HepG2 (cell line): ENCODE measurements around the gene PHOSPHO2.

ENCODE experiments used
- CREM ChIP-seq, 2 experiments: sonication (generic) in 1 of 2; formaldehyde crosslinking in 1 of 2; IDR thresholded peaks; 2 replicates each; pipeline versions ENCODE4 v1.4.0 to v1.6.1; 2016 to 2020; ENCODE audit warnings: antibody characterized with exemption in 1 of 2, mild to moderate bottlenecking in 1 of 2, missing genetic modification reagents in 1 of 2
- TF ChIP-seq, protein P1 (sequence below): sonication (generic); formaldehyde crosslinking; IDR thresholded peaks from 2 replicates; pipeline ENCODE4 v1.4.0; 2020; ENCODE audit warnings: missing genetic modification reagents, mild to moderate bottlenecking, borderline replicate concordance
- TF ChIP-seq, protein P2 (sequence below): sonication (generic); formaldehyde crosslinking; IDR thresholded peaks from 2 replicates; pipeline ENCODE4 v1.5.0; 2020; ENCODE audit warnings: mild to moderate bottlenecking, missing genetic modification reagents, moderate library complexity
- TF ChIP-seq, protein P3 (sequence below): sonication (generic); formaldehyde crosslinking; IDR thresholded peaks from 2 replicates; pipeline ENCODE4 v1.4.0; 2020; ENCODE audit warnings: missing genetic modification reagents, borderline replicate concordance
- TF ChIP-seq, protein P4 (sequence below): sonication (generic); formaldehyde crosslinking; conservative IDR thresholded peaks from 2 replicates; pipeline ENCODE4 v1.4.0; 2020; ENCODE audit warnings: missing genetic modification reagents

DNA sequence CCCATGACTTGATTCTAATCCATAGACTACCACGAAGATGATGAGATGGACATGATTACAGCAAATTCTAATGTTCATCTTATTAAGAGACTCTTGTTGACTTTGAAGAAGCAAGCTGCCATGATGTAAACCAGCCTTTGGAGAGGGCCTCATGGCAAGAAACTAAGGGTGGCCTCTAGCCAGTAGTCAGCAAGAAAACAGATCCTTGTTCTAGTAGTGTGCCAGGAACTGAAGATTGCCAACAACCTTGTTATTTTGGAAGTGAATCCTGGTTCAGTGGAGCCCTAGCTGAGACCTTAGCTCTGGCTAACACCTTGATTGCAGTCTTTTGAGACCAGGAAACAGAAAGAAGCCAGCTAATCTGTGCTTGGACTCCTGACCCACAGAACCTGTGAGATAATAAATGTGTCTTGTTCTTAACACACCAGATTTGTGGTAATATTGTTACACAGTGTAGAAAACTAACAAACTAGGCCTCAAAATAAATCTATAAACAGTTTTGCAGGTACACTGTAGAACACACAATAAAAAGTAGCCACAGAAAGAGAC is 10.0 kb downstream of the PHOSPHO2 start:
- TF ChIP-seq, protein P1, sequence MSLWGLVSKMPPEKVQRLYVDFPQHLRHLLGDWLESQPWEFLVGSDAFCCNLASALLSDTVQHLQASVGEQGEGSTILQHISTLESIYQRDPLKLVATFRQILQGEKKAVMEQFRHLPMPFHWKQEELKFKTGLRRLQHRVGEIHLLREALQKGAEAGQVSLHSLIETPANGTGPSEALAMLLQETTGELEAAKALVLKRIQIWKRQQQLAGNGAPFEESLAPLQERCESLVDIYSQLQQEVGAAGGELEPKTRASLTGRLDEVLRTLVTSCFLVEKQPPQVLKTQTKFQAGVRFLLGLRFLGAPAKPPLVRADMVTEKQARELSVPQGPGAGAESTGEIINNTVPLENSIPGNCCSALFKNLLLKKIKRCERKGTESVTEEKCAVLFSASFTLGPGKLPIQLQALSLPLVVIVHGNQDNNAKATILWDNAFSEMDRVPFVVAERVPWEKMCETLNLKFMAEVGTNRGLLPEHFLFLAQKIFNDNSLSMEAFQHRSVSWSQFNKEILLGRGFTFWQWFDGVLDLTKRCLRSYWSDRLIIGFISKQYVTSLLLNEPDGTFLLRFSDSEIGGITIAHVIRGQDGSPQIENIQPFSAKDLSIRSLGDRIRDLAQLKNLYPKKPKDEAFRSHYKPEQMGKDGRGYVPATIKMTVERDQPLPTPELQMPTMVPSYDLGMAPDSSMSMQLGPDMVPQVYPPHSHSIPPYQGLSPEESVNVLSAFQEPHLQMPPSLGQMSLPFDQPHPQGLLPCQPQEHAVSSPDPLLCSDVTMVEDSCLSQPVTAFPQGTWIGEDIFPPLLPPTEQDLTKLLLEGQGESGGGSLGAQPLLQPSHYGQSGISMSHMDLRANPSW (CRISPR knock-in tag): no peak
- TF ChIP-seq, protein P2, sequence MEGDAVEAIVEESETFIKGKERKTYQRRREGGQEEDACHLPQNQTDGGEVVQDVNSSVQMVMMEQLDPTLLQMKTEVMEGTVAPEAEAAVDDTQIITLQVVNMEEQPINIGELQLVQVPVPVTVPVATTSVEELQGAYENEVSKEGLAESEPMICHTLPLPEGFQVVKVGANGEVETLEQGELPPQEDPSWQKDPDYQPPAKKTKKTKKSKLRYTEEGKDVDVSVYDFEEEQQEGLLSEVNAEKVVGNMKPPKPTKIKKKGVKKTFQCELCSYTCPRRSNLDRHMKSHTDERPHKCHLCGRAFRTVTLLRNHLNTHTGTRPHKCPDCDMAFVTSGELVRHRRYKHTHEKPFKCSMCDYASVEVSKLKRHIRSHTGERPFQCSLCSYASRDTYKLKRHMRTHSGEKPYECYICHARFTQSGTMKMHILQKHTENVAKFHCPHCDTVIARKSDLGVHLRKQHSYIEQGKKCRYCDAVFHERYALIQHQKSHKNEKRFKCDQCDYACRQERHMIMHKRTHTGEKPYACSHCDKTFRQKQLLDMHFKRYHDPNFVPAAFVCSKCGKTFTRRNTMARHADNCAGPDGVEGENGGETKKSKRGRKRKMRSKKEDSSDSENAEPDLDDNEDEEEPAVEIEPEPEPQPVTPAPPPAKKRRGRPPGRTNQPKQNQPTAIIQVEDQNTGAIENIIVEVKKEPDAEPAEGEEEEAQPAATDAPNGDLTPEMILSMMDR (CRISPR knock-in tag): no peak
- TF ChIP-seq CREM (IDR thresholded peaks at IDR 0.05) (no peak), CREM (CRISPR knock-in tag; IDR thresholded peaks at IDR 0.05) (no peak)
- TF ChIP-seq, protein P3, sequence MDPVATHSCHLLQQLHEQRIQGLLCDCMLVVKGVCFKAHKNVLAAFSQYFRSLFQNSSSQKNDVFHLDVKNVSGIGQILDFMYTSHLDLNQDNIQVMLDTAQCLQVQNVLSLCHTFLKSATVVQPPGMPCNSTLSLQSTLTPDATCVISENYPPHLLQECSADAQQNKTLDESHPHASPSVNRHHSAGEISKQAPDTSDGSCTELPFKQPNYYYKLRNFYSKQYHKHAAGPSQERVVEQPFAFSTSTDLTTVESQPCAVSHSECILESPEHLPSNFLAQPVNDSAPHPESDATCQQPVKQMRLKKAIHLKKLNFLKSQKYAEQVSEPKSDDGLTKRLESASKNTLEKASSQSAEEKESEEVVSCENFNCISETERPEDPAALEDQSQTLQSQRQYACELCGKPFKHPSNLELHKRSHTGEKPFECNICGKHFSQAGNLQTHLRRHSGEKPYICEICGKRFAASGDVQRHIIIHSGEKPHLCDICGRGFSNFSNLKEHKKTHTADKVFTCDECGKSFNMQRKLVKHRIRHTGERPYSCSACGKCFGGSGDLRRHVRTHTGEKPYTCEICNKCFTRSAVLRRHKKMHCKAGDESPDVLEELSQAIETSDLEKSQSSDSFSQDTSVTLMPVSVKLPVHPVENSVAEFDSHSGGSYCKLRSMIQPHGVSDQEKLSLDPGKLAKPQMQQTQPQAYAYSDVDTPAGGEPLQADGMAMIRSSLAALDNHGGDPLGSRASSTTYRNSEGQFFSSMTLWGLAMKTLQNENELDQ (CRISPR knock-in tag): no peak
- TF ChIP-seq, protein P4, sequence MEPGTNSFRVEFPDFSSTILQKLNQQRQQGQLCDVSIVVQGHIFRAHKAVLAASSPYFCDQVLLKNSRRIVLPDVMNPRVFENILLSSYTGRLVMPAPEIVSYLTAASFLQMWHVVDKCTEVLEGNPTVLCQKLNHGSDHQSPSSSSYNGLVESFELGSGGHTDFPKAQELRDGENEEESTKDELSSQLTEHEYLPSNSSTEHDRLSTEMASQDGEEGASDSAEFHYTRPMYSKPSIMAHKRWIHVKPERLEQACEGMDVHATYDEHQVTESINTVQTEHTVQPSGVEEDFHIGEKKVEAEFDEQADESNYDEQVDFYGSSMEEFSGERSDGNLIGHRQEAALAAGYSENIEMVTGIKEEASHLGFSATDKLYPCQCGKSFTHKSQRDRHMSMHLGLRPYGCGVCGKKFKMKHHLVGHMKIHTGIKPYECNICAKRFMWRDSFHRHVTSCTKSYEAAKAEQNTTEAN (CRISPR knock-in tag): no peak
